Fibroblast of lung (primary cell): ENCODE measurements around the gene EZH1. TPM values are rescaled to one million over a fixed set of nuclear protein-coding genes. Genes with fewer than 3 reads are reported as not detected.

ENCODE experiments used
- DNase-seq, 2 donors: peaks; one replicate each; pipeline versions ENCODE4 v3.0.0 to v3.0.0-alpha.2; 2010; ENCODE audit warnings: low read depth in 2 of 2
- H2AFZ ChIP-seq: 2 replicates; pipeline ENCODE4 v1.5.1; 2012; ENCODE audit warnings: low read length, control low read depth, inconsistent platforms
- H3K27ac ChIP-seq: 2 replicates; pipeline ENCODE4 v1.5.1; 2011; ENCODE audit warnings: low read length, control low read depth; ENCODE audit not compliant: insufficient read depth
- H3K27me3 ChIP-seq: 2 replicates; pipeline ENCODE4 v1.5.1; 2011; ENCODE audit warnings: mild to moderate bottlenecking, low read length; ENCODE audit not compliant: control insufficient read depth, insufficient read depth
- H3K36me3 ChIP-seq: 2 replicates; pipeline ENCODE4 v1.5.1; 2011; ENCODE audit warnings: low read length; ENCODE audit not compliant: control insufficient read depth, insufficient read depth
- H3K4me1 ChIP-seq: 2 replicates; pipeline ENCODE4 v1.5.1; 2011; ENCODE audit warnings: low read length; ENCODE audit not compliant: control insufficient read depth, insufficient read depth; ENCODE audit errors: extremely low read depth
- H3K4me2 ChIP-seq: 2 replicates; pipeline ENCODE4 v1.5.1; 2011; ENCODE audit warnings: low read length, control low read depth; ENCODE audit not compliant: insufficient read depth; ENCODE audit errors: extremely low read depth
- H3K4me3 ChIP-seq, 4 experiments: fragments of 200-600 bp in 1 of 4; sonication (generic) in 1 of 4; replicated peaks in 1 of 4; 2 replicates each; pipeline ENCODE4 v1.5.1; 2011 to 2016; ENCODE audit warnings: low read length in 4 of 4, low read depth in 3 of 4, mild to moderate bottlenecking in 3 of 4, control low read depth in 2 of 4, inconsistent platforms in 1 of 4, mixed read lengths in 1 of 4; ENCODE audit not compliant: insufficient read depth in 1 of 4; ENCODE audit errors: control extremely low read depth in 1 of 4
- H3K79me2 ChIP-seq: 2 replicates; pipeline ENCODE4 v1.5.1; 2012; ENCODE audit warnings: mild to moderate bottlenecking, low read length, inconsistent platforms; ENCODE audit not compliant: control insufficient read depth, insufficient read depth
- H3K9ac ChIP-seq: 2 replicates; pipeline ENCODE4 v1.5.1; 2011; ENCODE audit warnings: mild to moderate bottlenecking, low read length, control low read depth; ENCODE audit not compliant: insufficient read depth
- H3K9me3 ChIP-seq: 2 replicates; pipeline ENCODE4 v1.5.1; 2012; ENCODE audit warnings: low read depth, low read length; ENCODE audit not compliant: control insufficient read depth, insufficient read depth
- H4K20me1 ChIP-seq: 2 replicates; pipeline ENCODE4 v1.5.1; 2011; ENCODE audit warnings: low read length; ENCODE audit not compliant: control insufficient read depth, insufficient read depth; ENCODE audit errors: extremely low read depth
- CTCF ChIP-seq, 2 donors: IDR thresholded peaks in 1 of 2; conservative IDR thresholded peaks in 1 of 2; 1 replicate in 1 of 2; 2 replicates in 1 of 2; pipeline ENCODE4 v1.5.1; 2011 to 2012; ENCODE audit warnings: low read length in 2 of 2, control low read depth in 1 of 2, inconsistent platforms in 1 of 2, low read depth in 1 of 2, mild to moderate bottlenecking in 1 of 2
- EZH2 ChIP-seq: IDR thresholded peaks from 2 replicates; pipeline ENCODE4 v1.5.1; 2012; ENCODE audit warnings: low read length, control low read depth, mild to moderate bottlenecking; ENCODE audit errors: missing control alignments
- polyA plus RNA-seq, 2 donors: library from polyadenylated mRNA; depleted of rRNA in 1 of 2; stranded (reverse) in 1 of 2; unstranded in 1 of 2; fragments of >200 nt; gene quantifications; 2 replicates each; pipeline ENCODE4 v1.2.1, GENCODE V29; 2011 to 2012; ENCODE audit warnings: missing spikeins in 1 of 2
- total RNA-seq: library from RNA; depleted of rRNA; stranded (reverse); fragments of >200 nt; gene quantifications from 2 replicates; pipeline ENCODE4 v1.2.1, GENCODE V29; 2014

Gene EZH1
- total and polyA plus RNA-seq, 2 donors (not counting 1 experiment from before 2014, with no cell fraction given) = 28.6 to 31.9 TPM

- Histone ChIP-seq H3K9me3 (no peaks in the 10 kb centered on the region), H3K4me2 (peak overlapping the region; percentile 4), H3K4me1 (peaks cover 5% of the 10 kb centered on the region), H3K9ac (no peak overlapping the region), H3K27me3 (no peaks in the 10 kb centered on the region), H2AFZ (no peak overlapping the region), H3K79me2 (no peaks in the 10 kb centered on the region), H3K36me3 (peaks cover 15% of the 10 kb centered on the region), H3K27ac (no peak overlapping the region), H3K4me3 (no peak overlapping the region), H4K20me1 (no peaks in the 10 kb centered on the region)
- peak; percentile 75 to 79 for DNase-seq
- TF ChIP-seq EZH2 (no peak), CTCF (conservative IDR thresholded peaks at IDR 0.05 in 1 of 2, IDR thresholded peaks at IDR 0.05 in 1 of 2; ENCODE audit: low read depth in 1 of 2, low read length in 2 of 2) (no peak)
Observed at GRCh38 chr17:42698736-42699414, 46.0 kb downstream of the EZH1 start.

- TF ChIP-seq CTCF (conservative IDR thresholded peaks at IDR 0.05 in 1 of 2, IDR thresholded peaks at IDR 0.05 in 1 of 2; ENCODE audit: low read depth in 1 of 2, low read length in 2 of 2) (no peak), EZH2 (no peak)
- no peaks in the 10 kb centered on the region for H4K20me1 ChIP-seq
- no peak overlapping the region for H3K4me3 ChIP-seq
- peaks cover 5% of the 10 kb centered on the region for H3K4me1 ChIP-seq
- no peaks in the 10 kb centered on the region for H3K27me3 ChIP-seq
- no peak overlapping the region for H2AFZ ChIP-seq
- no peak overlapping the region for H3K9ac ChIP-seq
- peaks cover 12% of the 10 kb centered on the region for H3K36me3 ChIP-seq
- no peaks in the 10 kb centered on the region for H3K9me3 ChIP-seq
- DNase-seq = no peak
- no peak overlapping the region for H3K4me2 ChIP-seq
- H3K27ac ChIP-seq = no peak overlapping the region
- H3K79me2 ChIP-seq = no peaks in the 10 kb centered on the region
Observed at GRCh38 chr17:42697108-42697811, 47.6 kb downstream of the EZH1 start.

GRCh38 chr17:42695500-42695899, 49.3 kb downstream of the EZH1 start:
- Histone ChIP-seq H3K9ac (no peak overlapping the region), H3K4me2 (no peak overlapping the region), H3K4me1 (peaks cover 5% of the 10 kb centered on the region), H3K27me3 (no peaks in the 10 kb centered on the region), H3K27ac (no peak overlapping the region), H2AFZ (no peak overlapping the region), H3K9me3 (no peaks in the 10 kb centered on the region), H3K79me2 (no peaks in the 10 kb centered on the region), H3K4me3 (no peak overlapping the region), H3K36me3 (peaks cover 17% of the 10 kb centered on the region), H4K20me1 (no peaks in the 10 kb centered on the region)
- no peak for DNase-seq
- no peak for TF ChIP-seq EZH2
- no peak for TF ChIP-seq CTCF (conservative IDR thresholded peaks at IDR 0.05 in 1 of 2, IDR thresholded peaks at IDR 0.05 in 1 of 2; ENCODE audit: low read depth in 1 of 2, low read length in 2 of 2)
